Non-pigmented ciliary epithelial cell (primary cell): ENCODE measurements around the gene DCTN2.
A peak's percentile ranks its signal among the peaks of the same experiment; 100 is the strongest.
"Not testable (repeated sequence)": the region's sequence is repeated elsewhere in the genome, so short reads cannot be mapped to it uniquely, and the experiment has no call there.

ENCODE experiments used
- DNase-seq: peaks from one replicate; pipeline ENCODE4 v3.0.0-alpha.2; 2010; ENCODE audit warnings: low read depth

The DCTN2 gene

GRCh38 chr12:57515408-57515933 is 31.5 kb downstream of the DCTN2 start:
- DNase-seq = no peak

- DNase-seq = no peak
Measured at GRCh38 chr12:57514720-57515407, 32.1 kb downstream of the DCTN2 start.

GRCh38 chr12:57514246-57514645 is 32.7 kb downstream of the DCTN2 start:
- DNase-seq = not testable (repeated sequence)

DNA sequence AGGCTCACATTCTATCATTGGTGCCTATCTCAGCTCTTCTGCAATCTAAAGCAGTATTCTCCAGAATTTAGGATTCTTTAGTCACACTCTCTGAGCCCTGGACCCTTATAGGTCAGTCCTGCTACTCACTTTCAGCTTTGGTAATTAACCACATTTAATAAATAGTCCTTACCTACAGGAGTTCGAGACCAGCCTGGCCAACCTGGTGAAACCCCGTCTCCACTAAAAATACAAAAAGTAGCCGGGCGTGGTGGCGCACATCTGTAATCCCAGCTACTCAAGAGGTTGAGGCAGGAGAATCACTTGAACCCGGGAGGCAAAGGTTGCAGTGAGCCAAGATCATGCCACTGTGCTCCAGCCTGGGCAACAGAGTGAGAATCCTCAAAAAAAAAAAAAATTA is 33.3 kb downstream of the DCTN2 start:
- DNase-seq = not testable (repeated sequence)

GRCh38 chr12:57513266-57513665 is 33.7 kb downstream of the DCTN2 start:
- no peak for DNase-seq

DNA sequence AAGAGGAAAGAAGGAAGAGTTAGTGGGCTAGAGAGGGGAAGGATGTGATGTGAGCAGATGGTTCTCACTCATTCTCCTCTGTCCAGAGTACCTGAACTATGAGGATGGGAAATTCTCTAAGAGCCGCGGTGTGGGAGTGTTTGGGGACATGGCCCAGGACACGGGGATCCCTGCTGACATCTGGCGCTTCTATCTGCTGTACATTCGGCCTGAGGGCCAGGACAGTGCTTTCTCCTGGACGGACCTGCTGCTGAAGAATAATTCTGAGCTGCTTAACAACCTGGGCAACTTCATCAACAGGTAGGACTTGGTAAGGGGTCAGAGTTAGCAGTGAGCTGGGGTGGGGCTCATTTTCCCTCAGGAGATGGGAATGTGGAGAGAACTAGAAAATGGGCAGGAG is 34.3 kb downstream of the DCTN2 start:
- no peak for DNase-seq

DNA sequence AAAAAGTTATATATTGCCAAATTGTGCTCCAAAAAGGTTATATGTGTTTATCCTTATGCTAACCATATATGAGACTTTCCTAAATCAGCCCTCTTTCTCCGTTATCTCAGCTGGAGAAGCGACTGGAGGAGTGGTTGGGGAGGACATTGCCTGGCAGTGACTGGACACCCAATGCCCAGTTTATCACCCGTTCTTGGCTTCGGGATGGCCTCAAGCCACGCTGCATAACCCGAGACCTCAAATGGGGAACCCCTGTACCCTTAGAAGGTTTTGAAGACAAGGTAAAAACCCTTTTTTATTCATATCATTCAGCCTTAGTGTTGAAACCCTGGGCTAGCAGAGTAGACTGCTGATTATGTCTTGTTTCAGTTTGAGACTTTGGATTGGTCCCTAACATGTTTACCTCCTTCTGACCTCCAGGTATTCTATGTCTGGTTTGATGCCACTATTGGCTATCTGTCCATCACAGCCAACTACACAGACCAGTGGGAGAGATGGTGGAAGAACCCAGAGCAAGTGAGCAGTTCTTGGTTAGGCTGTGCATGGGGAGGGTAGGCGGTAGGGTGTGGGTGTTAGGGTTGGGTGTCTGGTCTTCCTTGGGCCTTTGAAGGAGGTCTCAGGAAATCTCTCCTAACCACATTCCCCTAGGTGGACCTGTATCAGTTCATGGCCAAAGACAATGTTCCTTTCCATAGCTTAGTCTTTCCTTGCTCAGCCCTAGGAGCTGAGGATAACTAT is 35.2 kb downstream of the DCTN2 start:
- DNase-seq = no peak

DNA sequence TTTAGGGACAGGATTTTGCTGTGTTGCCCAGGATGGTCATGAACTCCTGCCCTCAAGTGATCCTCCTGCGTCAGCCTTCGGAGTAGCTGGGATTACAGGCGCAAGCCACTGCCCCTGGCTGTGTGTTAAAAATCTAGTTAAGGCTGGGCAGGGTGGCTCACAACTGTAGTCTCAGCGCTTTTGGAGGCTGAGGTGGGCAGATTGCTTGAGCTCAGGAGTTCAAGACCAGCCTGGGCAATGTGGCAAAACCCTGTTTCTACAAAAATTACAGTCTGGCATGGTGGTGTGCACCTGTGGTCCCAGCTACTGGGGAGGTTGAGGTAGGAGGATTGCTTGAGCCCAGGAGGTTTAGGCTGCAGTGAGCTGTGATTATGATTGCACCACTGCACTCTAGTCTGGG is 35.8 kb downstream of the DCTN2 start:
- no peak for DNase-seq

GRCh38 chr12:57507796-57508195 is 39.2 kb downstream of the DCTN2 start:
- DNase-seq = not testable (repeated sequence)

DNA sequence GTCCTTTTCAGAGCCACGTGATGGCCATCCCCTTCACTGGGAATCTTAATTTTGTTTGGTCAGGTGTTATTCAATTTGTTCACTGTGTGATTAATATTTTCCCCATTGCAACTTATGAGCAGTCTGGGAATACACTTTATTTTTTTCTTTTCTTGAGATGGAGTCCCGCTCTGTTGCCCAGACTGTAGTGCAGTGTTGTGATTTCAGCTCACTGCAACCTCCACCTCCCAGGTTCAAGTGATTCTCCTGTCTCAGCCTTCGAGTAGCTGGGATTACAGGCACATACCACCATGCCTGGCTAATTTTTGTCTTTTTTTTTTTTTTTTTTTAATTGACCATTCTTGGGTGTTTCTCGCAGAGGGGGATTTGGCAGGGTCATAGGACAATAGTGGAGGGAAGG is 40.5 kb downstream of the DCTN2 start:
- DNase-seq = not testable (repeated sequence)

DNA sequence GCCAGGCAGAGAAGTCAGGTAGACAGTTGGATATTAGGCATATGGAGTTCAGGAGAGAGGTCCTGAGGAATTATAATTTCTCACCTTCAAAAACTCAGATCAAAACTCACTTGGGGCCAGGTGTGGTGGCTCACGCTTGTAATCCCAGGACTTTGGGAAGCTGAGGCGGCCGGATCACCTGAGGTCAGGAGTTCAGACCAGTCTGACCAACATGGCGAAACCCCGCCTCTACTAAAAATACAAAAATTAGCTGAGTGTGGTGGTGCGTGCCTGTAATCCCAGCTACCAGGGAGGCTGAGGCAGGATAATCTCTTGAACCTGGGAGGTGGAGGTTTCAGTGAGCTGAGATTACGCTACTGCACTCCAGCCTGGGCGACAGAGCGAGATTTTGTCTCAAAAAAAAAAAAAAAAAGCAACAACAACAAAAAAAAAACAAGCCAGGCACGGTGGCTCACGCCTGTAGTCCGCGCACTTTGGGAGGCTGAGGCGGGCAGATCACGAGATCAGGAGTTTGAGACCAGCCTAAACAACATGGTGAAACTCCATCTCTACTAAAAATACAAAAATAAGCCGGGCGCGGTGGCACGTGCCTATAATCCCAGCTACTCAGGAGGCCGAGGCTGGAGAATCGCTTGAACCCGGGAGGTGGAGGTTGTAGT is 44.6 kb downstream of the DCTN2 start:
- DNase-seq = not testable (repeated sequence)

DNA sequence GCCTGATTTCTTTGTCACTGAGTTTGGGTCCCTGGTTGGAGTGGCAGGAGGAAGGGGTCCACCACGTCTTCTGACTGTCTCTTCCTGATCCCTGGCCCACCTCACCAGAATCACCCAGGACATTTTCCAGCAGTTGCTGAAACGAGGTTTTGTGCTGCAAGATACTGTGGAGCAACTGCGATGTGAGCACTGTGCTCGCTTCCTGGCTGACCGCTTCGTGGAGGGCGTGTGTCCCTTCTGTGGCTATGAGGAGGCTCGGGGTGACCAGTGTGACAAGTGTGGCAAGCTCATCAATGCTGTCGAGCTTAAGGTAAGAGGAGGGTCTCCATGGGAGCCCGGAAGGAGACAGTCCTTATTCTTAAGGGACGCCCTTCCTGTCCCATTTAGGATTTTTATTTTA is 46.8 kb downstream of the DCTN2 start:
- DNase-seq = no peak

DNA sequence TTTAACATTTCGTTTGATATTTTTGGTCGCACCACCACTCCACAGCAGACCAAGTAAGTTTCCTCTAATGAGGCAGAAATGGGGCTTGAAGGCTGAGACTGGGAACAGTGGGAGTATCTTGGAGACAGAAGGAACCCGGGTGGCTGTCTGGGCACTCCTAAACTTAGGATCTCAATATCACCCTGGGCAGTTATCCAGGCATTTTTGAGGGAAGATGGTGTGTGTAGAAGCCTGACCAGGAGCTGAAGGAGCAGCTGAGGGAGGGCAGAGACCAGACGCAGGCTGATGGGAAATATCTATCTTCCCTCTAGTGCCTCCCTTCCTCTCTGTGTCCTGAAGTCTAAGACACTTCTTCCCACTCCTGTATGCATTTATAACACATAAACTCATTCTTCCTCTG is 48.4 kb downstream of the DCTN2 start:
- DNase-seq = no peak

- DNase-seq = no peak
Measured at GRCh38 chr12:57498132-57498502, 48.9 kb downstream of the DCTN2 start.

GRCh38 chr12:57497223-57498131 is 49.5 kb downstream of the DCTN2 start:
- DNase-seq = no peak

GRCh38 chr12:57496822-57497221 is 50.2 kb downstream of the DCTN2 start:
- DNase-seq = no peak

DNA sequence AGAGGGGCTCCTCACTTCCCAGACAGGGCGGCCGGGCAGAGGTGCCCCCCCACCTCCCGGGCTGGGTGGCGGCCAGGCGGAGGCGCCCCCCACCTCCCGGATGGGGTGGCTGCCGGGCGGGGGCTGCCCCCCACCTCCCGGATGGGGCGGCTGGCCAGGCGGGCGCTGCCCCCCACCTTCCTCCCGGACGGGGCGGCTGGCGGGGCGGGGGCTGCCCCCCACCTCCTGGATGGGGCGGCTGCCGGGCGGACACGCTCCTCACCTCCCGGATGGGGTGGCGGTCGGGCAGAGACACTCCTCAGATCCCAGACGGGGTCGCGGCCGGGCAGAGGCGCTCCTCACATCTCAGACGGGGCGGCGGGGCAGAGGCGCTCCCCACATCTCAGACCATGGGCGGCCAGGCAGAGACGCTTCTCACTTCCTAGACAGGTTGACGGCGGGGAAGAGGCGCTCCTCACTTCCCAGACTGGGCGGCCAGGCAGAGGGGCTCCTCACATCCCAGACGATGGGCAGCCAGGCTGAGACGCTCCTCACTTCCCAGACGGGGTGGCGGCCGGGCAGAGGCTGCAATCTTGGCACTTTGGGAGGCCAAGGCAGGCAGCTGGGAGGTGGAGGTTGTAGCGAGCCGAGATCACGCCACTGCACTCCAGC is 51.8 kb downstream of the DCTN2 start:
- DNase-seq = not testable (repeated sequence)

DNA sequence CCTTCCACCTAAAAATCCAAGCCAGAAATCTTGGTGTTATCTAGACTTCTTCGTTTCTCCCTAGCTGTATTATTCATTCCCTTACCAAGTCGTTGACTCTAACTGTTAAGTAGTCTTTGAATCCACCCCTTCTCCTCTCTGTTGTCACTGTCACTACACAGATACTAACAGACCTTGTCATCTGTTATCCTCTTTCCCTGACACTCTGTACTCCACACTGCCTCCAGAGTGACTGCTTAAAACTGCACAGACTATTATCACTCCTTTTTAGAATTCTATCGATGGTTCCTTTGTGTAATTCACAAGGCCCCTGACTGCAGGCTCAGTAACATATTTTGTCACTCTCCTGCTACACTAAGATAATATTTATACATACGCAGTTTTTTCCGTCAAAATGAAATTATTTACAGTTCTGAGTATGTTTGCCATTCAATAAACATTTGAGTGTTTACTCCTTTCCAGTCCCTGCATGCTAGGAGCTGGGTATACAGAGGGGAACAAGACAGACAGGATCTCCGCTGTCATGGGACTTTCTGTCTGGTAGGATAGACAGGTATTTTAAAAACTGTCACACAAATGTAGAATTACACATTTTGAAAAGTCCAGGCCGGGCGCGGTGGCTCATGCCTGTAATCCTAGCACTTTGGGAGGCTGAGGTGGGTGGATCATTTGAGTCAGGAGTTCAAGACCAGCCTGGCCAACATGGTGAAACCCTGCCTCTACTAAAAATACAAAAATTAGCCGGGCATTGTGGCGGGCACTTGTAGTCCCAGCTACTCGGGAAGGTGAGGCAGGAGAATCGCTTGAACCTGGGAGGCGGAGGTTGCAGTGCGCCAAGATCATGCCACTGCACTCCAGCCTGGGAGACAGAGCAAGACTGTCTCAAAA is 55.4 kb downstream of the DCTN2 start:
- no peak for DNase-seq

- DNase-seq = no peak
Measured at GRCh38 chr12:57490126-57490525, 56.9 kb downstream of the DCTN2 start.

DNA sequence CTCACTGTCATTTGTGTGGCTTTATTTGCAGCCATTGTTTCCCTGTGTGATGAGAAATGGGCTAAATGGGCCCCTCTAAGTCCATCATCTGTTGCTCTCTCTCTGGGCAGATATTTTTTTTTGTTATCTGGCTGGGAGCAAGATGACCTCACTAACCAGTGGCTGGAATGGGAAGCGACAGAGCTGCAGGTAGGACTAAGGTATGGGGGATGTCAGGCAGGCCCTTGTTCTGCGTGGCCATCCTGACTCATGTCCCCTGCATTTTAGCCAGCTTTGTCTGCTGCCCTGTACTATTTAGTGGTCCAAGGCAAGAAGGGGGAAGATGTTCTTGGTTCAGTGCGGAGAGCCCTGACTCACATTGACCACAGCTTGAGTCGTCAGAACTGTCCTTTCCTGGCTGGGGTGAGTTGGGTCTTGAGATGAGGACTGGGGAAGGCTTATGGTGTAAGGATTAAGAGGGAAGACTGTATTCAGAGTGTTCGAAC is 57.8 kb downstream of the DCTN2 start:
- DNase-seq = peak; percentile 24
